SIG-M5 treated with dmso at 0.1 percent for 504 hours (cell line): ENCODE measurements around the gene PLCL2.
A peak's percentile ranks its signal among the peaks of the same experiment; 100 is the strongest.

Experiments
- DNase-seq: peaks from one replicate; lab custom pipeline; 2025; ENCODE audit not compliant: unreplicated experiment; lab: John Stamatoyannopoulos, UW

Gene PLCL2

DNA sequence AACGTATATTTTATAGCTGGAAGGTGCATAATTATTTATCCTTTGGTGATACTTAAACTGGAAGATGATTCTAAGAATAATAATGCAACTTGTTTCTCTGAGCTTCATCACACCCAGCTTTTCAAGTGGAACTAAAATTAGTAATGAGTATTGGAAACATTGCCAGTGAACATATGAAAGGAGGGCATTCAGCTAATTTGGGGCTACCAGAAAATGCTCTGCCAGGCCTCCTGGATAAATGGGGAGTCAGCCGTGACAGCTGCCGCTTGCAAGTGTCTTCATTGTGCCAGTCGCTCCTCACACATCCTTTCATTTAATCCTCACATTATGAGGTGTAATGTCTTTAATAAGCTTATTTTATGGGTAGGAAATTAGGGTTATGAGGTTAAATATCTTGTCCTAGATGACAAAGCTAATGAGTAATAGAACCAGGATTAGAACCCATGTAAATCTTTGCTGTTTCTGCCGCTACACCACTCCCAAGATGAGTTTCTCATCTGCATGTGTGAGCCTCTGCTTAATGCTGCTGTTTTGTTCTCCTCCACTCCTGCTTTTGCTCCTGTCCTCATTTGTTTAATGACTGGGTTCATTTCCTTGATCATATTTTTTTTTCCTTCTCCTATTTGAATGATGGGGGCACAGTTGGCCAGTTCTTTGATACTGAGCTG, 155.7 kb downstream of the PLCL2 start:
- no peak for DNase-seq

DNA sequence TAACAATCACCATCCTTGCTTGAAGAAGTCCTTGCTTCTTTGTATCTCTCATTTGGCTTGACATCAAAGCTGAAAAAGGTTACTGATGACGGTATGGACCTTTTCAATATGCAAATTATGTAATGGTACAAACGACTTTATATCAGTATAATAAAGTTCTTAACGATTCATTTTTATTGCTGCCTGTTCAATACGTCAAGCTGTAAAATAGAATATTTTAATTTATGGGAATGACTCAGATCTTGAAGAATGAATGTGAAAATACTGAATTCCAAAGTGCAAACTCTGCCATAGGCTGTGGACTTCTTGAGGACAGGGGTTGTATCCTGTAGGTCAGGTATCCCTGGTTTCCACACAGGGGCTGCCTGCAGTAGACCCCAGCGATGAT, 156.2 kb downstream of the PLCL2 start:
- DNase-seq = no peak

DNA sequence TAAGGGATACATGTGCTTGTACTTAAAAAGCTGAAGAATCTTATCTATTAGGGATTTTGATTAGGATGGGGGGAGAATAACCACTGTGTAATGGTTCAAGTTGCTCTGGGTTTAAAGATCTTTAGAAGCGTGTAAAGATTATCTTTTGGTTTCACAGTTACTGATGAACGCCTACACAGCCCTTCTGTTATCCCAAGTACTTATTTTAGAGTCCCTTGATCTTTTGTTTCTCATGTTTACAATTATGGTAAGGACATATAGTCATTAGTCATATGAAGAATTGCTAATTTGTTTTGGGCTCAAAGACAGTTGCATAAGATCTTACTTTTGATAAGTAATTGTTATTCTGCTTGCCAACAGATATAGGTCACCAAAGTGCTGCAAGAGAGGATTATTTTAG, 160.1 kb downstream of the PLCL2 start:
- DNase-seq = no peak

DNA sequence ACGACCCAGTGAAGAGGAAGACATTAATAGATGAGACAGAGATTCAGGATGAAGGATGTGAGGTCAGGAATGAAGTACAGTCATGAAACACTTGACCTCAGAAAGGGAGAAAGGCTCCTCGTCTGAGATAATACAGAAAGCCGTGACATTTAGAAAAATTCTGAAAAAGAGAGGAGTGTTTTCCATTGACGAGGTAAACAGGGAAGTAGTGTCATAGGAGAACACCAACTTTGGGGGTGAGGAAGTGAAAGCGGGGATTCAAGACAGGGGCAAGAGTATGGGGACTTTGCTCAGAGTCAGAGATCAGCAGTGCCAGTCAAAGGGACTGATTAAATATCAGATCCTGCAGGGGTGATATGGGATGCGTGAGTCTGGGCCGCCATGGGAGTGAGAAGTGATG, 160.9 kb downstream of the PLCL2 start:
- DNase-seq = peak; percentile 19

DNA sequence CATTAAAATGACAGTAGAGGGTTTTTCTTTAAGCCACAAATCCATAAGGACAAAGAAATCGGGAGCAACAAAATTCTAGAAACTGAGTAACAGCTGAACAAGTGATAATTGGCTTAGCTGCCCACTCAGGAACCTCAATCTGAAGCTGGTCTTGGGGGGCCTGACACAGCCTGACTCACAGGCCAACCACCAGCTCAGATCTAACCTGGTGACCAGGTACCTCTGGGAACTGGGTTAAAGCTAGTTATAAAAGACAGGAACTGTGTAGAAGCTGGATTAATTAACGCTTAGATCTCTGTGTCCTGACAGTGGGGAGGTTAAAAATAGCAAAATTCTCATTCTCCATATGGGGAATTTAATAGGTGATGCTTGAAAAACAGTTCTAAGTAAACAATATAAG, 161.9 kb downstream of the PLCL2 start:
- DNase-seq = no peak

DNA sequence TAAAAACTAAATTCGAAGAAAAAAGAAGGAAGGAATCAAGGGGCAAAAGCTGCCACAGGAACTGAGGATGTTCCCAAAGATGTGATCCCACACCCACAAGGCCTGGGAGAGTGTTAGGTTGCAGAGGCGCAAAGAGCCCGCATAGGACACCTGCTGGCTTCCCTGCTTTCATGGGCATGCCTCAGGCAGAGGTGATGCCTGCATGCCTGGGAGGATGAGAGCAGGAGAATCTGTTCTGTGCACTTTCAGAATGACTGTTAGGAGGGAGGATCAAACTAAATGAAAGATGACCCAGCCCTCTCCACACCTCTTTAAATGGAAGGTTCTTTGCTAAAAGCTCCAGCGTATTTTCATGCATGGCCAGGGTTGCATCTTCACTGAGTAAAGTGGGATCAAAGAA, 162.4 kb downstream of the PLCL2 start:
- no peak for DNase-seq

DNA sequence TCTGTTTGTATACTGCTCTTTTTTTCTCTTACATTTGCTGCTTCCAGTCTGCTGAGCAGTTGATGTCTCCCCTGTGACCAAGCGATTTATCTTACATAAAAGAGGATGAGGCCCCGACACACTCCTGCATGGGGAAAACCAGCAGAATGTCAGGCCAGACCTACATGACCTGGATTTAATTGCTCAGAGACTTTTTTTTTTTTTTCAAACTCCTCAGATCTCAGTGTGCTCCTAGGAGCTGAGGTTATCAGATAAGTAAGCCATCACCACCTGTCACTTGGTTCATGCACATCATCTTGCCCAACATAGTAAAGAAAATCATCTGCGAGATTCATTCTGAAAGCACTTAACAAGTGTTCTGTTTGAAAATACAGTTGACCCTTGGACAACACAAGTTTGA, 163.1 kb downstream of the PLCL2 start:
- DNase-seq = no peak

DNA sequence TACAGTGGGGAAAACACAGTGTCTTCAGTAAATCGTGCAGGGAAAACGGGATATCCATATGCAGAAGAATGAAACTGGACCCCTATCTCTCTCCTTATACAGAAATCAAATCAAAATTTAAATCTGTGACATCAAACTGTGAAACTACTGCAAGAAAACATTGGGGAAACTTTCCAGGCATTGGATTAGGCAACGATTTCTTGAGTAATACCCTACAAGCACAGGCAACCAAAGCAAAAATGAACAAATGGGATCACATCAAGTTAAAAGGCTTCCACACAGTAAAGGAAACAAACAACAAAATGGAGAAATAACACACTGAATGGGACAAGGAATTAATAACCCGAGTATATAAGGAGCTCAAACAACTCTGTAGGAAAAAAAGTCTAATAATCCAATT, 165.3 kb downstream of the PLCL2 start:
- DNase-seq = no peak

DNA sequence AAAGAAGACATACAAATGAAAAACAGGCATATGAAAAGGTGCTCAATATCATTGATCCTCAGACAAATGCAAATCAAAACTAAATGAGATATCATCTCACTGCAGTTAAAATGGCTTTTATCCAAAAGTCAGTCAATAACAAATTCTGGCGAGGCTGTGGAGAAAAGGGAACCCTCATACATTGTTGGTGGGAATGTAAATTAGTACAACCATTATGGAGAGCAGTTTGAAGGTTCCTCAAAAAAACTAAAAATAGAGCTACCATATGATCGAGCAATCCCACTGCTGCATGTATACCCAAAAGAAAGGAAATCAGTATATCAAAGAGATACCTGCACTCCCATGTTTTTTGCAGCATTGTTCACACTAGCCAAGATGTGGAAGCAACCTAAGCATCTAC, 165.8 kb downstream of the PLCL2 start:
- DNase-seq = no peak

DNA sequence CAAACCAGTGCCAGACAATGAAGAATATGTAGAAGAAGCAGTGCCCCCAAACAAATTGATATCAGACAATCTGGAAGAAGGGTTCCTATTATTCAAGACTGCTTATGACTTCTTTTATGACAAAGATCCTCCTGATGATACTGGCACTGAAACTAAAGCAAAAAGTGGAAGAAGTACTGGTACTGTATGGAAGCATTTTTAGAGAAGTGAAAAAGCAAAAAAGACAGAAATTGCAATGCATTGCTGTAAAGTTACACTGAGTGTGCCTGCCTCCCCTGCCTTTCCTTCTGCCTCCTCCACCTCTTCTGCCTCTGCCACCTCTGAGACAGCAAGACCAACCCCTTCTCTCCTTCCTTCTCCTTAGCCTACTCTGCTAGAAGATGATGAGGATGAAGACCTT, 167.6 kb downstream of the PLCL2 start:
- DNase-seq = peak; percentile 75

DNA sequence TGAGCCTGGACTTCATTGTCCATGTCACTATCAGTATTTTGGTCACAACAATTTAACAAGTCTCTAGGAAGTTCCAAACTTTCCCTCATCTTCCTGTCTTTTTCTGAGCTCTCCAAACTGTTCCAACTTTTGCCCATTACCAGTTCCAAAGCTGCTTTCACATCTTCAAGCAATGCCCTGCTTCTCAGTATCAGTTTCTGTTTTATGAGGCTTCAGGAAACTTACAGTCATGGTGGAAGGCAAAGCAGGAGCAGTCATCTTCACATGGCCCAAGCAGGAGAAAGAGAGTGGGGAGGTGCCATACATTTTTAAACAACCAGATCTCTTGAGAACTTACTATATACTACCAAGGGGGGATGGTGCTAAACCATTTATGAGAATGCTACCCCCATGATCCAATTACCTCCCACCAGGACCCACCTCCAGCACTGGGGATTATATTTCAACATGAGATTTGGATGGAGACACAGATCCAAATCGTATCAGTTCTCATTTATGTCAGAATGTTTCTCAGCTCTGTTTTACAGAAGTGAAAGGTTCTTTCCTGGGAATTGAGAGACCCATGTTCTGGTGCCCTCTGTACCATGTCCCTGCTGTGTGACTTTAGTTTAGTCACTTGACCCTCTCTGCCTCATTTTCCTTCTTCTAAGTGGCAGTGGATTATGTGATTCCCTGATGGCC, 169.7 kb downstream of the PLCL2 start:
- DNase-seq = no peak

DNA sequence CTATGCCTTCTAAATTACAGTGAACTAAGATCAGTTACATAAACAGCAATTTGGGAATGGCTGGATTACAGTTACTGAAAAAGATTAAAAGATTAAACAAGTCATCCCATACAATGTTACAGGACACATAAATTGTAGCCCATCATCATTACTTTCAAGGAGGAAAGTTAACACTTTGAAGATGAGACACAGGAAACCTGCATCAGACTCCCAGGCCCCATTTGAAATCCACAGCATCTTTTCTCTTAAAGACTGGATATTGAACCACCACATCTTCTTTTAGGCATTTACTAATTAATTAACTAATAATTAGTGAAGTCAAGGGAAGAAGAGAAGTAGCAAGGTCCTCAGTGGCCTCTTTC, 170.2 kb downstream of the PLCL2 start:
- DNase-seq = no peak

DNA sequence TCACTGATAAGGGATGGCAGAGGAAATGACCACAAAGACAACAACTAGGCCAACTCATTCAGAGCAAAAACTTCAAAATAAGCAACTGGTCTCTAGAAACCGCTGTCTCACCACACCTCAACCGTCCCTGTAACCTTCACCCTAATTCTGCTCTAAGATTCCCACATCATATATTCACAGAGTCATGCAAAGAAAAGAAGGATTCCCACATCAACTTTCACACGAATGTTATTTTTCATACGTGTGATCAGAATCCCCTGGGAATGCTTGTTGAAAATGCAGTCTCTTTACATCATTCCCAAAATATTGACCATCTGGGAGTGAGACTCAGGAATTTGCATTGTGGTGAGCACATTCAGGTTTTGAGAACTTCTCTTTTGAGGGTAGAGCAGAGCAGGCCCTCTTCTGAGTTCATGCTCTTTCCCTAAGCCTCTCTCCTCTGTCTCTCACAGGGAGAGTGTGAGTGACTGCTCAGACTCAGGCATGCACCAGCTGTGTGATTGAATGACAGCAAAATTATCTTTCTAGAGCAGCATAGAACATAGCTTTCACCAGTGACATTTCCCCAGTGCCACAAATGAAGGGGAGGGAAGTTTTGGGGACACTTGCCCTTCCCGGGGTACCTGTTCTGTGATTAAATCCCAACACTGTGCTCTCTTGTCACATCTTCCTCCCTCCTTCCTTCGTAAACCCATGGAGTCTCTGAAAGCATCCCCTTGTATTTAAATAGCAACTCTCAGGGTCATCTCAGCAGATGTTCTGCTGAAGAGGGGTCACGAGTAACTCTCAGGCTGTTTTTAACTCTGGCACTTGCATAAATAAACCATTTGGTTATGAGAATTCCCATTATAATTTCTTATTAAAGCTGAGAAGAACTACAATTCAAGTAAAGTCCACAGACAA, 170.9 kb downstream of the PLCL2 start:
- DNase-seq = no peak

DNA sequence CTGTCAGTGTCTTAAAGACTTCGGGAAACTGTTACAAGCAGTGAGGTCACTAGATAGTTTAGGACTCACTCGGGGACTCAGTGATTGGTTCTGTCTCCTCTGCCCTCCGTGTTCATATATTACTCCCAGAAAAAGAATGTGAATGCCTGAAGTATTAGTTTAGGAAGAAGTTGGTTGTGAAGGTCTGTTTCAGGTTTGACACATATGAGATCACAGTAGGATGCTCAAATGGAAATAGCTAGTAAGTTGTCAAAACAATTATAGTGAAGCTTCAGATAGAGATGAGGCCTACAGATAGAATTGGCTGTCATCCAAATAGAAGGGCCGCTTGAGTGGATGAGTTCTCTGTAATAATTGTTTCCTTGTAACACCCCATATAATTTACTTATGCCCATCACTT, 172.6 kb downstream of the PLCL2 start:
- DNase-seq = no peak

DNA sequence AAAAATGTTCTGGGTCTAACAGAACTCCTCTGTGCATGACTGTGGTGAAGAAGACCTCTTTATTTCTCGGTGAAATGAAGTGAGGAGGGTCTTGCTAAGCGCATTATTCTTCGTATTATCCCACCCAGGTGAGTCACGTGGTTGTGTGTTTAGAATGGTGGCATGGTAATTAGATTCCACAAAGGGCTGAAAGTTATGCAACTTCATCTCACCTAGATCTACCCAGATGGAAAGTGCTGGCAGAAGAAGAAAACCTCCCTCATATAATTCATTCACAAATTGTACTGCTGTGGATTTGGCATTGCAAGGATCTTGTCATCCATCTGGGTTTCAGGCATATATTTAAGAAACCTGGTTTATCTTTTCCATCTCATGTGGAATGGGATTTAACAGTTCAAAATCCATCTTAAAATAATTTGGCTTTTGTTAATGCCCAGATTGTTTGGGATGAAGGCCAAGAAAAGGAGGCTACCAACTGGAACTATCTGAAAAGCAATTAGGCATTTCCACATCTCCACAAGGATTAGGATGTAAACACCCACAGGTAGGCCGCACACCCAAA, 175.3 kb downstream of the PLCL2 start:
- no peak for DNase-seq

DNA sequence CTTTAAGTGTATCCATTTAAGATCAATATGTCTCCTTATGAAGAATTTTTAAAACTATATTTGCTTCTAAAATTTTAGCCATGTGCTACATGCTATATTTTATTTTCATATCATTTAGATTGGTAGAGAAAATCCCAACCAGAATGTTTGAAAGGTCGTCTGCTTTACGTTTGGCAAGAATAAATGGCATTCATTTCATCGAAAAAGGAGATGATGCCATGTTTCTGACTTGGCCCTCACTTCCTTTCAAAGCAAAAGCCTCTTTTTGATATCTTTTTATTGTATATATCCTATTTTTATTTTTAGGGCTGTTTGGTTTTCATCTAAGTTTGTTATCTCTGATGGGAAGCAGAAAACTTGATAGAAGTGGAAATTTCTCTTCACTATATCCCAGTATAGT, 176.2 kb downstream of the PLCL2 start:
- DNase-seq = no peak

DNA sequence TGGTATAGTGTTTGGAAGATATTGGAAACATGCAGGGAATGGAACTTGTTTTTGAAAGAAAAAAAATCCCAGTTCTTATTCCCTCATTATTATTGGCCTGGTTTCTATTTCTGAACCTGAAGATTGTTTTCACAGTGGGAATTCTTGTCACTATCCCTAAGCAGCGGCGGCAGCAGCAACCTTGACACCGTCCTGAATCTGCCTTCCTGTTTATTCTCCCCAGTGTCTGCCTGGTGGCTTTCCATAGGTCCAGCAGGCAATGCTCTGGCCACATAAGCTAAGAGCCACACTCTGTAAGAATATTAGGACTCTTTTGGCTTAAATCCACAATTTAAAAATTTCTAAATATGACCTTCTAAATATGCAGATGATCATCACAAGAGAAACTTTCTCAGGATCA, 178.0 kb downstream of the PLCL2 start:
- DNase-seq = no peak

DNA sequence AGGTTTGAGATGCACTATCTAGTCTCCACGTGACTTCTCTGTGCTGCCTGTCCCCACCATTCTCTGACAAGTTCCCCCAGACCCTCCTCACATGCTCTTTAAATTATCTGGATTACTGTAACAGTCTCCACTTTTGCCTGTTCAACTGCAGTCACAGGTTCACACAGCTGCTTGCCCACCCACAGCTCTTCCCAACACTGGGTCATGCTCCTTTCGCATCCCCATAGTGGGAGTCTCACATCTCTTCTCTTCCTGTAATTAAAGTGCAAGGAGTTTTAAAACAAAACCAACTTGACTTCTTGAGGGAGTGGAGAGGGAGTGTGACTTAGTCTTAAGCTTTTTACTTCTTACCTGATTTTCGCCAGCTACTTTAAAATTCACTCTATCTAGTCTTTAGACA, 178.8 kb downstream of the PLCL2 start:
- DNase-seq = no peak

DNA sequence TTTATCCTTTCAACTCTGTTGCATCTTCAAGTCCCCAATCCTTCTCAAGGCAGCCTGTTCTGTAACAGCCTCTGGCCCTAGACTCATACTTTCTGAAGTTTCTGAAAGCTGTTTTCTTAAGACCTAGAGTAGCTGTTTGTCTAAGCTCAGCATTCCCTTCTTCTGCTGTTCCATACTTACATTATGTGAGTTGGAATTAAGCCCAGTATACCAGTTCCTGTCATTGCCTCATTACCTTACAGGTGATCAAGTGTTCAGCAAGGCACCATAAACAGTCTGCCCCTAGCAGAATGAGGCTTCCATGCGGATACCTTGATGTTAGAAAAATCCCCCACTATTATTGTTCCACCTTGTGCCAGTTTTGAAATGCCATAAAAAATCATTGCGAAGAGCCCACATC, 180.6 kb downstream of the PLCL2 start:
- no peak for DNase-seq

DNA sequence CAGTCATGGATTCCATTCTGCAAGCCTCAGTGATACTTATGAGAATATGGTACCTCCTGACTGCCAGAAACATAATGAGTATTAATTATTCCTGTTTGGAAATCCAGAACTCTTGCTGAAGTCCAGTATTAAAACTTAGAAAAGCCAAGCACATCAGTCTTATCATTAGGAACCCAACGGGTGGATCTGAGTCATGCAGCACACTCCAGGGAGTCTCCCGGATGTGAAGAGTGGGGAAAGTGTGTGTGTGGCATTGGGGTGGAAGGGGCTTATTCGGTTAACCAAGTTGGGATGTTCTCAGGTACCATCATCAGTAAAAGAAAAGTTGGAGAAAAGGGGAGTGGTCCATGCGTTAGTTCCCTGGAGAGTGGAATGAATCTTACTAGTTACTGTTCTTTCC, 181.1 kb downstream of the PLCL2 start:
- no peak for DNase-seq

DNA sequence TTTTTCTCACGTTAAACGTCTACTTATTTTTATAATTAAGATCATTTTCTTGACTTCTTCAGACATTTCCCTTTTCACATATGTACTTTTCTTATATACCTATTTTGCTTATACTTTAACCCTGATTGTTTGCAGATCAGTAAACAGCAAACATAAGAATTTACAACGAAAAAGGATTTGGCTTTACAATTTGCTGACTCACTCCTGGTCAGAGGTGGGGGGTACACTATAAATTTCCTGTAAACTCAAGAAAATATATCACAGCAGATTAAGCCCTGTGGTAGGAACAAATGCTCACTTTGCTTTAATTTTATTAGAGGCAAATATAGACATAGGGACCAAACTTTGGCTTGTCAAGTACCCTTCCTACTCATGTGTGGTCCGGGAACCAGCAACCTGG, 185.0 kb downstream of the PLCL2 start:
- no peak for DNase-seq
